HG03139 (cell line): ENCODE data around the gene OGFR.

Source experiments
- ATAC-seq: cut with Tn5 transposase; IDR thresholded peaks from one replicate; pipeline ENCODE4 v1.9.1; 2021; ENCODE audit not compliant: unreplicated experiment

Gene OGFR

GRCh38 chr20:62814060-62814708 is 9.5 kb downstream of the OGFR start:
- ATAC-seq = no peak

DNA sequence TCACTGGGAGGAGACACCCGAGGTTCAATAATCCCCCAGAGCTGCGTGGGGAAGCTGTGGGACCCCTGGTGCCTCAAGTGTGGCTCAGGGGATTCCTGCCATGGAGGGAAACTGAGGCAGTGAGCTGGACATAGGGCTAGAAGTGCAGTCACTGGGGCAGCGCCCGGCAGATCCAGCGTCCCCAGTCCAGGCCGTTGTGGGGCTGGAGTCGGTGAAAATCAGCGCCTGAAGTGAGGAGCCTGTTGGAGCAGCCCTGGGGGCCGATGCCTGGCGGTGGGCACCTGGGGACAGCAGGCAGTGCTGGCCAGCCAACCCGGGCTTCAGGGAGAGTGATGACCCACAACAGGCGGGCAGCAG is 10.1 kb downstream of the OGFR start:
- ATAC-seq = no peak

DNA sequence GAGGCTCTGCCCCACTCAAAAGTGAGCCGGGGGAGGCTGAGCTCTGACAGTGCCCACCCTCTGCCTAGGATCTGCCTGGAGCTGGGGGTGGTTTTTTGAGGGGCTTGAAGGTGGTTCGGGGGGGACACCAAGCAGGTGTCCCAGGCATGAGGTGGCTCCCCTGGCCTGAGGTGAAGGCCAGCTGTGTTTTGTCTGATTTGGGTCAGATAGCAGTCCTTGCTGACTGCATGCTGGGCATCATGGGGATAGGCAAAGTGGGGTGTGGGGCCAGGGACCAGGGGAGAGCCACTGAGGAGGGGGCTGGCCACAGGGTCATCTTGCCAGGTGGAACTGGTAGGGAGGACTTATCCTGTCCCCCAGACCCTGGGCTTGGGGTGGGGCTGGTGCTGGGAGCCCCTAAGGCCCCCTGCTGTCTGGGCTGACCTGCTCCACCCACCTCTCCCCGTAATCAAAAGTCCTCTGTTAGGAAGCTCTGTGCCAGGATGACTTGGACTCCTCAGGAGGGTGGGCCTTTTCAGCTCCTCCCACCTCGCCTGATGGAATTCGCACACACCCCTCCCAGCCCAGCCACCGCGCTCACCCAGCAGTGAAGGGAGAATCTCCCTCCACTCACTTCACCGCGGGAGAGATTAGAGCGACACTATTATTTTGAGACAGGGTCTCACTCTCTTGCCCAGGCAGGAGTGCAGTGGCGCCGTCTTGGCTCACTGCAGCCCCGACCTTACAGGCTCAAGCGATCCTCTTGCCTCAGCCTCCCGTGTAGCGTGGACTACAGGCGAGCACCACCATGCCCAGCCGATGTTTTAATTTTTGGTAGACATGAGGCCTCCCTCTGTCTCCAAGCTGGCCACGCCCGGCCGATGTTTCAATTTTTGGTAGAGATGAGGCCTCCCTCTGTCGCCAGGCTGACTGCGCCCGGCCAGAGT is 10.7 kb downstream of the OGFR start:
- ATAC-seq = no peak

DNA sequence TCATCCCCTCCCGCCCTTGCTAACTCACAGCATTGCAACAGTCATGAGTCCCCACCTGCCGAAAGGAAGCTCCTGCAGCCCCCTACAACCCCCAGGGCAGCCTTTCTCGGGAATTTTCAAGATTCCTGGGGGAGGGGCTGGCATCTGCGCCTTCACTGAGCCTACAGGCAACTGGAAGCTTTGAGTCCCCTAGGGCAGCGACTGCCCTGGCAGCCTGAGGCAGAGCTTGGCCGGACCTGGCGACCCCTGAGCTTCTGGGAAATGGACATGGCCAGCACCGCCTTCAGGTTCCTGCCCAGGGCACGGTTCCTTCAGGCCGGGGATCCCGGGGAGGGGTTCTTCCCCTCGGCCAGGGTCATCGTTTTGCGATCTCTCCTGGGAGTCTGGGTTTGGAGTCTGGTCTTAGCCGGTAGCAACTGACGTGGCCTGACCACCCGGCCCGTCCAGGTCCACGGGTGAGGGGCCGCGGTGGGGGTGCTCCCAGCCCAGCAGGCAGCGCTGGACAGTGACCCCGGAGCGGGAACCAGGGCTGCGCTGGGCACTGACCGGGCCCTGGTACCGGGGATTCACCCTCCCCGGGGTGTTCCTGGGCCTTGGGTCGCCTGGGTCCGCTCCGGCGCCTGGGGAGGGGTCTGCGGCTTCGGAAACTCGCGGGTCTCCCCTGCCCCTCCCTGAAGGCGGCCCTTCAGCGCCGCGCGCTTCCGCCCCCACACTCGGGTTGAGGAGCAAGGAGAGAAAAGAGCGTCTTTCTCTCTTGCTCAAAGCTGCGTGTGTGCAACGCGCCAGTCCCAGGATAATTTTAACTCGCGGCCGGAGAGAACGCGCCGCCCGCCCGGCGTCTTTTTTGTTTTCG is 11.6 kb downstream of the OGFR start:
- ATAC-seq = no peak

DNA sequence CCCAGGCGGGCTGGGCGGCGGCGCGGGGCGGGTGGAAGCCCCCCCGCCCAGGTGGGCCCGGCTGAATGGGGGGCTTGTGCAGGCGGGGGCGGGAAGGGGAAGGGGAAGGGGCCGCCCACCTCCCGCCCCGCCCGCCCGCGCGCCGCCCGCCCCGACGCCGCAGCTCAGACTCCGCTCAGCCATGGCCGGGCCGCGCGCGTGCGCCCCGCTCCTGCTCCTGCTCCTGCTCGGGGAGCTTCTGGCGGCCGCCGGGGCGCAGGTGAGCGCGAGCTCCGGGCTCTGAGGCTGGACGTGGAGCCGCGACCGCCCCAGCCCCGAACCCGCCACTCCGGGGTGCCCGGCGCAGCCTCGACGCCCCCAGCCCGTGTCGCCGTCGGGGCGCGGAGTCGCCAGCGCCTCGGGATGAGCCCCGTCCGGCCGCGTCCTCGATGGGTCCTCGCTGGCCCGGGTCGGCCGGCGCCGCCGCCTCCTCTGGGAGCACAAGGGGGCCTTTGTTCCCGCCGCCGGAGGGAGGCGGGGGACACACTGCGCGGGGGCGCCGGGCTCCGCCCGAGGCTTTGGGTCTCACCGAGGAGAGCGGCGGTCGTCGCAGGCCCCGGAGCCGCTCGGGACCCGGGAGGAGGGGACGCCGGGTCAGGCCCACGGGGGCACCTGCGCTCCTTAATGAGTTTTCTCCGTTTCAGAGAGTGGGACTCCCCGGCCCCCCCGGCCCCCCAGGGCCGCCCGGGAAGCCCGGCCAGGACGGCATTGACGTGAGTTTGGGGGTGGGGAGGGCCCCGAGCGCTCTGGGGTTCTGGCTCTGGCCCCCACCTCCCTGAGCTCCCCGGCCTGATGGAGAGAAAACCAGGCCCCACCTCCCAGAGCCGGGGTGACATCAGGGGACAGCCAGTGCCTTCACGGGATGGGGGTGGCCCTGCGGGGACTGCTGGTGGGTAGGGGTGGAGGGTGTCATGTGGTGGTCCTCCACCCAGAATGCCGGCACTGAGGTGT is 12.5 kb downstream of the OGFR start, which contains the start of gene COL9A3:
Gene COL9A3, plus strand, starts transcription at position 167 of the 990 bp plus-strand sequence. Its CDS starts 15 bp downstream, at position 182.
- no peak for ATAC-seq

GRCh38 chr20:62817975-62818591 is 13.4 kb downstream of the OGFR start:
- no peak for ATAC-seq

- no peak for ATAC-seq
Observed at GRCh38 chr20:62818592-62819493, 14.2 kb downstream of the OGFR start.

- no peak for ATAC-seq
Observed at GRCh38 chr20:62819494-62820174, 15.0 kb downstream of the OGFR start.

- no peak for ATAC-seq
Observed at GRCh38 chr20:62820208-62820961, 15.8 kb downstream of the OGFR start.

- ATAC-seq = no peak
Observed at GRCh38 chr20:62820962-62821725, 16.5 kb downstream of the OGFR start.

DNA sequence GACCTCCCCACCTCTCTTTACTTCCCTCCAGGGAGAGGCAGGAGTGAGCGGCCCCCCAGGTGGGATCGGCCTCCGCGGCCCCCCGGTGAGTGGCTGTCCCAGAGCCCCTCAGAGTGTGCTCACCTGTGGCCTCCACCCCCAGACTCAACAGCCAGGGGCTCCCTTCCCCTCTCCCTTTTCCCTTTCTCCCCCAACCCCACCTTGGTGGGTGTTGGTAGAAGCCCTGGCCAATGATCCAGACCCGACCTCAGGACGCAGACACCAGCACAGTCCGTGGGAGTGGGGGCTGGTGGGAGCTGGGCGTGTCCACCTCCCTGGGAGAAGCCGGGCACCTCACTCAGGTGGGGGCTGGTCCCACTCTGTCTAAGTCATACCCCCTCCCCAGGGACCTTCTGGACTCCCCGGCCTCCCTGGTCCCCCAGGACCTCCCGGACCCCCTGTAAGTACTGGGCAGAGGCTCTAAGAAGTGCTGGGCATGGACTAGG is 17.1 kb downstream of the OGFR start:
- no peak for ATAC-seq

- no peak for ATAC-seq
Observed at GRCh38 chr20:62822239-62822787, 17.7 kb downstream of the OGFR start.

GRCh38 chr20:62822788-62823651 is 18.4 kb downstream of the OGFR start:
- no peak for ATAC-seq

DNA sequence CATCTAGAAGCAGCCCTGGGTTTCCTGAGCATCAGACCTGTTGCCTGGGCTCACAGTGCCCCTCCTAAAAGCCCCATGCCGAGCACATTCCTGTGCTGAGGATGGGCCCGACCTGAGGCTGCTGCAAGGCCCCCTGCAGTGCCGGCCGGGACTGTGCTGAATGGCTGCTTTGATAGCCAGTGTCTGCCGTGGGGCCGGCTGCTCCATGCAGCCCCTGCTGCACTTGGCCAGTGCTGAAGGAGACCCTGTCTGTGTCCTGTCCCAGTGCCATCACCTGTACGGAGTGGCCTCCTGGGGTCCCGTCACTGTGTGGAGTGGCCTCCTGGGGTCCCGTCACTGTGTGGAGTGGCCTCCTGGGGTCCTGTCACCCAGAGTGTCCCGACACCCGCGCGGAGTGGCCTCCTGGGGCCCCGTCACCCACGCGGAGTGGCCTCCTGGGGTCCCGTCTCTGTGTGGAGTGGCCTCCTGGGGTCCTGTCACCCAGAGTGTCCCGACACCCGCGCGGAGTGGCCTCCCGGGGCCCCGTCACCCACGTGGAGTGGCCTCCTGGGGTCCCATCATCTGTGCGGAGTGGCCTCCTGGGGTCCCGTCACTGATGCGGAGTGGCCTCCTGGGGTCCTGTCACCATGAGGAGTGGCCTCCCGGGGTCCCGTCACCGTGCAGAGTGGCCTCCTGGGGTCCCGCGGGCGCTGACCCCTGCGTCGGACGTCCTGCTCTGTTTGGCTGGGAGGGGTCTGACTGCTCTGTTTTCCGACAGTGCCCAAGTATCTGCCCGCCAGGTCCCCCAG is 19.2 kb downstream of the OGFR start:
- ATAC-seq = no peak
